HG03565 (cell line): ENCODE measurements around the gene LHX3.
"Not testable (repeated sequence)": the region's sequence is repeated elsewhere in the genome, so short reads cannot be mapped to it uniquely, and the experiment has no call there.

Experiments used
- ATAC-seq: cut with Tn5 transposase; IDR thresholded peaks from one replicate; pipeline ENCODE4 v1.9.1; 2021; ENCODE audit warnings: mild to moderate bottlenecking, moderate library complexity; ENCODE audit not compliant: unreplicated experiment

LHX3 gene

DNA sequence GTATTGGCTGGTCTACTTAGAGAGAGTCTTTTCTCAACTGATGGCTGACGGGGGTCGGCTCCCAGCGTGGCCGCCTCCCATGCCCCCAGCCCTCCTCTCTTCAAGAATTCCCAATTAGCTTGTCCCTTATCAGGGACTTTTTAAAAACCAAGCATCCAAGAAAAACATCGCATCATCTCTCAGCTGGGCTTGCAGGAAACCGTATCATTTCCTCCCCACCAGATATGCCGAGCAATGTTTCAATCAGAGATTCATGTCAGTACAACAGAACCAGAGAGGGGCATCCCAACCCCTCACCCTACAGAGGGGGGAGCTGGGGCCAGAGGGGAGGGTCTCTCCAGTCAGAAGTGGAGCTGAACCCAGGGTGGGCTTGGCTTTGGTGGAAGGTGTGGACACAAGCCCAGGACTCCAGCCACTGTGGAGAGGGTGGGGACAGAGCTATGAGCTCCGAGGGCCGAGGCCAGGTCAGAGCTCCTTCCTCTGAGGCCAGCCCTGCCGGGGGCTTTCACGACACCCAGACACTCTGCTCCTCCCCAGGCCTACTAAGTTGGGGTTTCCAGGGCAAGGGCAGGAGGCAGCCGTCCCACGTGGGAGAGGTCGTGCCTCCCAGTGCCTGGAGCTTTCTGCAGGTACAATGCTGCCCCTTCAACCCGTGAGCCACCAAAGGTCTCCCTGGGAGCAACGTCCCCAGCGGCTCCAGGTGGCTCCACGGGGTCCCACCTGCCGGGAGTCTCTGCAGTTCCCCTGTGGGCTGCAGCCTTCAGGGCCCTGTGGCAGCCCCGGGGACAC lies 47.3 kb downstream of the LHX3 start:
- no peak for ATAC-seq

DNA sequence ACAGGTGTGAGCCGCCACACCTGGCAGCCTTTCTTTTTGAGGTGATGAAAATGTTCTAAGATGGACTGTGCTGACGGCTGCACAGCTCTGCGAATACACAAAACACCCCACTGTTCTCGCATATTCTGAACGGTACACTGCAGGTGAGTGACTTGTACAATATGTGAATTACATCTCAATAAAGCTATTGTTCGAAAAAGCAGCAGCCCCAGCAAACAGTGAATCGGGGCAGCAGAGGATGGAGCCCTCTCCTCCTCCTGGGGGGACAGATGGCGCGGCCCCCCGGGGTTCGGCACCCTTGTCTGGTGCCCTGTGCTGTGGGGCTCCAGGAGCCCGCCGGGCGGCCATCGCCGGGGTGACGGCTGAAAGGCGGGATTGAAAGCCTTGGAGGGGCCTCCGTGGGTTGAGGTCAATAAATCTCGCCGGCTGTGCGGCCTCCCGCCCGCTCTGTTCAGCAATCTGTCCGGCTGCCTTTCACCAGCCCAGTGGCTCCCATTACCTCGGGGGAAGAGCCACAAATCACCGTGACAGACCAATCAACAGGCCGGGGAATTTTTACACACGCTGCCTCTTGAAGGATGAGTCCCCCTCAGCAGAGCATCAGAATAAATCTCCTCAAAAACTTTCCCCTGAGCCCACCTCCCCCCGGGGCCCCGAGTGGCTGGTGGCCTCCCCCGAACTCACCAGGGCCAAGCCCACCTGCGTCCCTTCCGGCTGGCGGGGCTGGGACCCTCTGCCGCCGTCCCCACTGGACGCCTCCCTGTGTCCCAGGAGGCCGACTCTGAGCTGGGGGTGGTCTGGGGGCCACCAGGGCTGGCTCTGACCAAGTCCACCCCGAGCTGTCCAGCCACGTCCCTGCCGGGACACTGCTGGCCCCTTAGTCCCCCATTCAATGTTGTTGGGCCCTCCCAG lies 48.5 kb downstream of the LHX3 start:
- no peak for ATAC-seq

DNA sequence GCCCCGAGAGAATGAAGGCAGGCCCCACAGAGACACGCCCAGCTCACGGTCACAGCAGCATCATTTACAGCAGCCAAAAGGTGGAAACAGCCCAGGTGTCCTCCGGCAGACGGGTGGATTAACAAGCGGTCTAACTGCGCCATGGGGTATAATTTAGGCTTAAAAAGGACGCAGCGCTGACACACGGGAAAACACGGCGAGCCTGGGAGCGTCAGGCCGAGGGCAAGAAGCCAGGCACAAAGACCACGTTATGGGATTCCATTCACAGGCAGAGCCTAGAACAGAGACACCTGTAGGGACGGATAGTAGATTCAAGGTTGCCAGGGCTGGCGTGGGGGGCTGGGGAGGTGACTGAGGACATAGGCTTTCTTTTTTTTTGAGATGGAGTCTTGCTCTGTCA lies 49.4 kb downstream of the LHX3 start:
- no peak for ATAC-seq

DNA sequence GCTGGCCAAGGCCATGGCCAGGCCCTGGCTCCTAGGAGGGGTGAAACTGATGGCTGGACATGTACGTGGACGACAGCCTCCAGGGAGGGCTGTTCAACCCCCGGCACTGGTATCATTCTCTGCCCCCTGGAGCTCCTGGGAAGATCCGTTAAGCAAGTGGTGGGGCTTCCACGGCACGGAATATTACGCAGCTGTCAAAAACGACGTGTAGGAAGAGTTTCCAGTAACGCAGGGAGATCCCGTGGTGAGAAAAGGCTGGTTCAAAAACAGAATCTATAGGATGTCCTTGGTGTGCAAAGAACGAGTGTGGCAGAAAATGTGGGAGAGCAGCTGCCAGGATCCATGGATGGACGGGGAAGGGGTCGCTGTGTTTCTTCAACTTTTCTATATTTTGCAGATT lies 50.0 kb downstream of the LHX3 start:
- no peak for ATAC-seq

DNA sequence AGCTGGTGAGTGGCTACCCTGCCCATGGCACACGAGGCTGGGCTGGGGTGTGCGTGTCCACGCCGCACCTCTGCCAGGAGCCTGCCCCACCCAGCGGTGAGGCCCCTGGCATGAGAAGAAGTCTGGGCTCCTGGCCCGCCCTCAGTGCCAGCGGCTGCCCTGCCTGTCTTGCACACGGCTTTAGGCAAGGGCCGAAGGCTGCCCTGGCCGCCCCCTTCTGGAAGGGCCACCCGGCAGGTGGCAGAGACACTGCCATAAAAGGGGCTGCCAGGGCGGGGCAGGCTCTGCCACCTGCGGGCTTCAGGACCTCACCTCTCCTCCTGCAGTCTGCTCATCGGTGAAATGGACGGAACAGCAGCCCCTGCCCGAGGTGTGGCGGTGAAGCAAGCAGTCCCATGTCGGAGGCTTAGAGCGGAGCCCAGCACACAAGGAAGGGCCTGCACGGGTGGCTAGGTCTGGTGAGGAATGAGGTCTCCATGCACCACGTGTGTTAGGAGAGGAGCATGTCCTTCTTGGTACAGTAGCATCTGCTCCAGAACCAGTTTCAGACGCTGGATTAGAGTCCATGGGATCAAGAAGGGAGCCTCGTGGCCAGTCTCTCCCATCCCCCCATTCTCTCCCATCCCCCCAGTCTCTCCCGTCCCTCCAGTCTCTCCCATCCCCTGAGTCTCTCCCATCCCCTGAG lies 51.4 kb downstream of the LHX3 start:
- no peak for ATAC-seq

DNA sequence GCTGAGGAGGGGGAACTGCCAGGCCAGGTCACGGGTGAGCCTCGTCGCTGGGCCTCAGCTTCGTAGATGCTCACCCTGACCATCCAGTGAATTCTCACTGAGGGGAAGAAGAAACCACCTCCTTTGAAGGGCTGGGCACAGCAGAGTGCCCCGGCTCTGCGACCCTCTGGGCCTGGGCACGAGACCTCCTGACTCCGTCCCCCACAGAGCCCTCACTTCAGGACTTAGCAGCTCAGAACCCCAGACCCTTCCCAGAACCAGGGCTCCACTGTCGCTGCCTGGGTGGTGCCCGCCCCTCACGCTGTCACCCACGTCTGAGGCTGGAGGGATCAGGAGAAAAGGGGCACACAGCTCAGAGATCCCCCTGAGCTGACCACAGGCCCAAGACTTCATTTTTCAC lies 52.0 kb downstream of the LHX3 start:
- ATAC-seq = no peak

DNA sequence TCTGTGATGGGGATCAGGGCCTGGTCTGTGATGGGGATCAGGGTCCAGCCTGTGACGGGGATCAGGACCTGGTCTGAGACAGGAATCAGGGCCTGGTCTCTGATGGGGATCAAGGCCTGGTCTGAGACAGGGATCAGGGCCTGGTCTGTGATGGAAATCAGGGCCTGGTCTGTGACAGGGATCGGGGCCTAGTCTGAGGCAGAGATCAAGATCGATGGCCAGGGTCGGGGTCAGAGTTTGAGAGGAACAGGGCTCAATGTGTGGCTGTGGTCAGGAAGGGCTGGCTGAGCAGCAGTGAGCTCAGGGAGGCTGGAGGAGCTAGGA lies 52.4 kb downstream of the LHX3 start:
- no peak for ATAC-seq

DNA sequence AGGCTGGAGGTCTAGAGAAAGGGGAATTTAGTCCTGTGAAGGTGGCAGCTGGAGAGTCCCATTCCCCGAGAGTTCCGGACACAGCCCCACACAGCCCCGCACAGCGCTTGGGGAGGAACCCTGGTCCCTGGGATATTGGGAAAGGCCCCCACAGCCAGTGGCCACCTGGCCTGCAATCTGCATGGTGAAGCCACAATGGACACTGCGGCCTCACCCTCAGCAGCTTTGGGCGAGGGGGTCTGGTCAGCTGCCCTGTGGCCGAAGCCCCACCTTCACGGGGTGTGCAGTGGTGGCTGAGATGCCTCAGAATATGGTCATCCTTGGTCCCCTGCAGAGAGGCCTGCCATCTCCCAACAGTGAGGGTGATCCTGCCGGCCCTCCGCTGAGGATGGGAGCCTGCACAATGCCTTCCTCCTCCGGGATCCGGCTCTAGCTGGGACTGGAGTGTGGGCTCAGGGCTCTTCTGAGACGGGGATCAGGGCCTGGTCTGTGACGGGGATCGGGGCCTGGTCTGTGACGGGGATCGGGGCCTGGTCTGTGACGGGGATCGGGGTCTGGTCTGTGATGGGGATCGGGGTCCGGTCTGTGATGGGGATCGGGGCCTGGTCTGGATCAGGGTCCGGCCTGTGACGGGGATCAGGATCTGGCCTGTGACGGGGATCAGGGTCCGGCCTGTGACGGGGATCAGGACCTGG lies 52.9 kb downstream of the LHX3 start:
- no peak for ATAC-seq

DNA sequence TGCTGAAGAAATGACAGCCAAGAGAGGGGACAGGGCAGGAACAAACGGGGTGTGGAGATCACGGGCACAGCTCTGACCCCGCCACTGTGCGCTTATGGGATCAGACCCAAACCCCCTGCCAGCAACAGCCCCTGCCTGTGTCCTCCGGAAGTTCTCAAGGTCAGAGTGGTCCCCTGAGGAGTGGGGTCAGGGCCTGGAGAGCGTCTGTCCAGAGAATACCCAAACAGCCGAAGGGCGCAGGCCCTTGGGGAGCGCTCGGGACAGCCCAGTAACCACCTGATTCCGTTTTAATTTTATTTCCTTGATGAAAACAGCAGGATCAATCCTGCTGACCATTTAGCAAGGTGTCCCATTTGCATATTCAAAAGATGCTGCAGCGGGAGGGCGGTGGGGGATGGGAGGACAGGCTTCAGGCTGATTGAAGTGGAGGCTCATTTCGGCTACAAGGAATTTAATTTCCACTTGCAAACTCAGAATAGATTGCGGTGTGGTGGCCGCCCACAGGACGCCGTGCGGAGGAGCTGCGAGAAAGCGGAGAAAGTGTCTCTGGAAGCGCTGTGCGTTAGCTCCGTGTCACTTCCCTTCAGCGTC lies 53.6 kb downstream of the LHX3 start:
- ATAC-seq = no peak

DNA sequence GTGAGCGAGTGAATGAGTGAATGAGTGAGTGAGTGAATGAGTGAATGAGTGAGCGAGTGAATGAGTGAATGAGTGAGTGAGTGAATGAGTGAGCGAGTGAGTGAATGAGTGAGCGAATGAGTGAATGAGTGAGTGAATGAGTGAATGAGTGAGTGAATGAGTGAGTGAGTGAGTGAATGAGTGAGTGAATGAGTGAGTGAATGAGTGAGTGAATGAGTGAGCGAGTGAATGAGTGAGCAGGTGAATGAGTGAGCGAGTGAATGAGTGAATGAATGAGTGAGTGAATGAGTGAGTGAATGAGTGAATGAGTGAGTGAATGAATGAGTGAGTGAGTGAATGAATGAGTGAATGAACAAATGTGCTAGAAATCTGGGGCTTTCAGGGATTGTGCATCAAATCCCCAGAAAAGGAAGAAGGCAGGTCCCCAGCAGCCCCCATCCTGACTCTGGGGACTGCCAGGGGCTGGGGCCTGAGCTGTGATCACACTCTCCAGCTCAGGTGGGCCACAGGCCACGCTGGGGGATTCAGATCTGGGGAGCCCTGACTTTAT lies 54.2 kb downstream of the LHX3 start:
- not testable (repeated sequence) for ATAC-seq

DNA sequence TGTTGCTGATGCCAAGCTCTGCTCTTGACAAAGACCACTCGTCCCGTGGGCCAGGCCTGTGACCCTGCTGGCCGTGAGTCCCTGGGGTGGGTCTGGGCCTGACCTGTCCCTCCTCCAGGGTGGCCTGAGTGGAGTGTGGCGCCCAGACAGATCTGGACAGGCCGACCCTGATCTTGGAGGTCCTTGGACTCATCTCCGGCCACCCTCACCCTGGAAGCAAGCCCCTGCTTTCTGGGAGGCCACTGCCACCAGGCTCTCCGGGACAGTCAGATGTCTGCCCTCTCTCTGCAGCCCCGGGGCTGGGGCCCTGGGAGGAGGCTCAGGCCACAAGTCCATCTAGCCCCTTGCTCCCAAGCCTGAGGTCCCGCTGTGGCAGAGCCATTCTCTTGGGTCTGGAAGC lies 55.1 kb downstream of the LHX3 start:
- ATAC-seq = no peak

DNA sequence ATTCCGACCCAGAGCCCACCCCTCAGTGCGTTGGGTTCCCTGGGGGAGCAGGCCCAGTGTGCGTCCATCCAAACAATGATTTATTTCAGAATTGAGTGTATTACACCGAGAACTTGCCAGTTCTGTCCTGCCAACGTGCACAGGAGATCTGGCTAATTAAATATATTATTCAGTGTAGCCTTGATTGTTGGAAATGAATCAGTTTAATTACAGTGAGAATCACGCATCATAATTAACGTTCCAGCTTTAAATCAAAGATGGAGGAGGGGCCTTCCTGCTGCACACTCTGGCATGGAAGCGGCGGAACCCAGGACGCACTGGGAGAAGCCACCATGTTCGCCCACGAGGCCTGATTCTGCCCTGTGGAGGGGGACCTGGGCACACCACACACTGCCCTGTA lies 55.6 kb downstream of the LHX3 start:
- no peak for ATAC-seq

DNA sequence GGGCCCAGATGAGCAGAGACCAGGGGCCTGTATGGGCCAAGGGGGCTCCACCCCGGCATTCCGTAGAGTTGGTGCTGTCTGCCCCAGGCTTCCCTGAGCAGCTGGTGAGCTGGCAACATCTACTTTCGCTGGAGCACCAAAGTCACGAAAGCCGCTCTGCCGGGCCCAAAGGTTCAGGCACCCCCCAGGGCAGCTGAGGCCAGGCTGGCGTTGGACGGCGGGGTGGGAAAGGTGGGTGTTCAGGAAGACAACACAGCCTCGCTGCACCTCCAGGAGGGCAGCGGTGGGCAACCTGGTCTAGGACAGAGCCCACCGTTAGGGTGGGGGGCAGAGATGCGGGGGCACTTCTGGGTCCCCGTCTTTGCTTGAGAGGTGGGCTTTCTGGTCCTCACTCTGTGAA lies 56.2 kb downstream of the LHX3 start:
- no peak for ATAC-seq

DNA sequence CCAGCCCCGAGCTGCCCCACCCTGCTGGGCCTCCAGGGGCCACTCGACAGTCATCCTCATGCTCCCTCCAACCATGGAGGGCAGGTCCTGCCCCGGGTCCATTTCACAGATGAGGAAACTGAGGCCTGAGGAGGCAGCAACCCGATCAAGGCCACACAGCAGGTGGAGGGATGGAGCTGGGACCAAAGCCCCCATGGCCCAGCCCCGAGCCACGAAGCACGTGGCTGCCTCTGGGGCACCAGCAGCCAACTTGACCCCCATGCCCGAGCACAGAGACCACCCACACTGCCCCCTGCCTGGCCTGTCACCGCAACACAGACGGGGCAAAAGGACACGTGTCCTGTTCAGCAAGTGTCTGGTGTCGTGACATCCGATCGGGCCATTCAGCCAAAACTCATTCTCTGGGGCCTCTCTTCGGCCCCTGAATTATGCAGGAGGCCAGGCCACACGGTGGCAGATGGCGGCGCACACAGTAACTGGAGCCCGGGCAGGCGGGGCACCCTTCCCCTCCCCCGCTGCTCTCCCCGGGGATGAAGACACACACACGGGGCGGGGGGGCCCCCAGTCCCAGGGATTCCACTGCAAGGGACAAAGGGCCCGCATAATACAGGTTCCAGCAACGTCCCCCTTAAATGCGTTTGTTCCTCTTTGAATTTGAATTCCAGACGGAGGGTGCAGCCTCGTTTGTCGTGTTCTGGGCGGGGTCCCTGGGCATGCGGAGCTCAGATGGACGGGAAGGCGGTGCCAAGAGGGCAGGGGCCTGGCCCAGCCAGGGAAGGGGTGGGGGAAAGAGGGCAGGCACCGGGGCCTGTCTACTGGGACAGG lies 56.8 kb downstream of the LHX3 start:
- no peak for ATAC-seq

DNA sequence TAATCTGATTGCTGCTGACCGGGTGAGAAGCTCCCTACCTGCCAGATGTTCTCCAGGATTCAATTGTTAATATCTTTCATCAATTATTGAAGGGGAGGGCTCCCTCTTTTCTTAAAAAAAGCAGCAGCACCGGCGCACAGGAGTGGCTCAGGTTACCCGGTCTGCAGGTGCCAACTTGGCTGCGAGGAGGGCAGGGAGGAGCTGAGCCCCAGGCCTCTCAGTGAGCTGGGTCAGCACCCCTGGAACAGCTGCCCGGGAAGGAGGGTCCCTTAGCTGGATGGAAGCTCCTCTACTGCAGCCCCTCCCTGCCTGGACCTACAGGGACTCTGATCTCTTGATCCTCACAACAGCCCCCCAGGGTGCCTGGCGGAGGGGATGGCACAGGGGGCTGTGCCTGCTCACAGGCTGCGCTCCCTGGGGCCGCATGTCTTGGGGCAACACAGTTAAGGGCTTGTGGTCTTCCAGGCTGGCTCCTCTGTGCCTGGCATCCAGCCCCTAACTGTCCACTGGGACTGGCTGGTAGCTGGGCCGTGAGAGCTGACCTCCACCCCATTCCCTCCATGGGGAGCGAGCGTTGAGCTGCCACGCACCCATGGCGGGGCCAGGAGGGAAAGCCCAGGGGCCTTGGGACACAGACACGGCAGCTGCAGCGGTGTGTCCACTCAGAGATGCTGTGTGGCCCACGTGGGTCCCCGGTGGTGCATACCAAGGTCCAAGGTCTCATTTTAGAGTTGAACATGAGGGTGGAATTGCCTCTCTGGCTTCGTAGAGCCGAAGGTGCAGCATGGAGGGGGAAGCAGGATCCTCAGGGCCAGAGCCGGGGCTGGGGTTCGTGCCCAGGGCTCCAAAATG lies 57.7 kb downstream of the LHX3 start:
- no peak for ATAC-seq
